Skeletal muscle satellite cell (primary cell): ENCODE results near the gene ANKRD34A.
"Not testable (repeated sequence)": the region's sequence is repeated elsewhere in the genome, so short reads cannot be mapped to it uniquely, and the experiment has no call there.

Source experiments
- H3K27me3 ChIP-seq: 2 replicates; pipeline ENCODE4 v1.7.0; 2013; ENCODE audit warnings: low read length; ENCODE audit not compliant: control insufficient read depth, insufficient read depth
- H3K36me3 ChIP-seq: 2 replicates; pipeline ENCODE4 v1.7.0; 2013; ENCODE audit warnings: mild to moderate bottlenecking, control low read depth, low read length; ENCODE audit not compliant: insufficient read depth
- H3K4me1 ChIP-seq: 2 replicates; pipeline ENCODE4 v1.7.0; 2013; ENCODE audit warnings: low read length; ENCODE audit not compliant: control insufficient read depth, insufficient read depth
- H3K4me2 ChIP-seq: 2 replicates; pipeline ENCODE4 v1.7.0; 2013; ENCODE audit warnings: mild to moderate bottlenecking, low read length
- H3K4me3 ChIP-seq: 2 replicates; pipeline ENCODE4 v1.7.0; 2013; ENCODE audit warnings: low read length
- H3K9ac ChIP-seq: 2 replicates; pipeline ENCODE4 v1.7.0; 2013; ENCODE audit warnings: mild to moderate bottlenecking, low read depth, low read length, moderate library complexity
- H3K9me3 ChIP-seq: replicated peaks from 2 replicates; pipeline ENCODE4 v1.7.0; 2013; ENCODE audit warnings: mild to moderate bottlenecking, control low read depth, low read length

Gene ANKRD34A

GRCh38 chr1:145927063-145927886 lies 37.1 kb downstream of the ANKRD34A start, which contains the start of gene RBM8A:
TSS of gene RBM8A (minus strand) at chr1:145927484. CDS start at chr1:145927426, 58 bp downstream.
- Histone ChIP-seq H3K9ac (peak within 1 kb of the TSS; percentile 98), H3K27me3 (no peaks in the 10 kb centered on the region), H3K4me1 (peaks cover 9% of the 10 kb centered on the region), H3K4me3 (peak within 1 kb of the TSS; percentile 81), H3K36me3 (peaks cover 14% of the 10 kb centered on the region), H3K9me3 (no peaks in the 10 kb centered on the region), H3K4me2 (peak within 1 kb of the TSS; percentile 92)

GRCh38 chr1:145926686-145927062 lies 37.7 kb downstream of the ANKRD34A start:
- peaks cover 14% of the 10 kb centered on the region for H3K36me3 ChIP-seq
- peak overlapping the region; percentile 81 for H3K4me3 ChIP-seq
- peak overlapping the region; percentile 98 for H3K9ac ChIP-seq
- H3K4me1 ChIP-seq, result peaks cover 9% of the 10 kb centered on the region
- H3K9me3 ChIP-seq, result no peaks in the 10 kb centered on the region
- no peaks in the 10 kb centered on the region for H3K27me3 ChIP-seq
- peak overlapping the region; percentile 92 for H3K4me2 ChIP-seq

- Histone ChIP-seq H3K4me1 (peaks cover 27% of the 10 kb centered on the region), H3K9me3 (no peaks in the 10 kb centered on the region), H3K4me3 (no peak overlapping the region), H3K36me3 (peaks cover 11% of the 10 kb centered on the region), H3K4me2 (no peak overlapping the region), H3K9ac (no peak overlapping the region), H3K27me3 (no peaks in the 10 kb centered on the region)
These were observed 42.1 kb downstream of the ANKRD34A start for GRCh38 chr1:145922266-145922665.

- H3K9ac ChIP-seq, H3K4me2 ChIP-seq, H3K27me3 ChIP-seq, H3K4me3 ChIP-seq, H3K9me3 ChIP-seq: not testable (repeated sequence)
- Histone ChIP-seq H3K4me1 (peaks cover 19% of the 10 kb centered on the region), H3K36me3 (peaks cover 13% of the 10 kb centered on the region)
These were observed 44.1 kb downstream of the ANKRD34A start for GRCh38 chr1:145920297-145920696.

- peaks cover 16% of the 10 kb centered on the region for H3K36me3 ChIP-seq
- H3K9ac ChIP-seq, result peak overlapping the region; percentile 89
- no peaks in the 10 kb centered on the region for H3K9me3 ChIP-seq
- peak overlapping the region; percentile 94 for H3K4me2 ChIP-seq
- H3K27me3 ChIP-seq, result no peaks in the 10 kb centered on the region
- H3K4me1 ChIP-seq, result peaks cover 19% of the 10 kb centered on the region
- H3K4me3 ChIP-seq, result peak overlapping the region; percentile 87
These were observed 45.1 kb downstream of the ANKRD34A start for GRCh38 chr1:145918992-145919939.

DNA sequence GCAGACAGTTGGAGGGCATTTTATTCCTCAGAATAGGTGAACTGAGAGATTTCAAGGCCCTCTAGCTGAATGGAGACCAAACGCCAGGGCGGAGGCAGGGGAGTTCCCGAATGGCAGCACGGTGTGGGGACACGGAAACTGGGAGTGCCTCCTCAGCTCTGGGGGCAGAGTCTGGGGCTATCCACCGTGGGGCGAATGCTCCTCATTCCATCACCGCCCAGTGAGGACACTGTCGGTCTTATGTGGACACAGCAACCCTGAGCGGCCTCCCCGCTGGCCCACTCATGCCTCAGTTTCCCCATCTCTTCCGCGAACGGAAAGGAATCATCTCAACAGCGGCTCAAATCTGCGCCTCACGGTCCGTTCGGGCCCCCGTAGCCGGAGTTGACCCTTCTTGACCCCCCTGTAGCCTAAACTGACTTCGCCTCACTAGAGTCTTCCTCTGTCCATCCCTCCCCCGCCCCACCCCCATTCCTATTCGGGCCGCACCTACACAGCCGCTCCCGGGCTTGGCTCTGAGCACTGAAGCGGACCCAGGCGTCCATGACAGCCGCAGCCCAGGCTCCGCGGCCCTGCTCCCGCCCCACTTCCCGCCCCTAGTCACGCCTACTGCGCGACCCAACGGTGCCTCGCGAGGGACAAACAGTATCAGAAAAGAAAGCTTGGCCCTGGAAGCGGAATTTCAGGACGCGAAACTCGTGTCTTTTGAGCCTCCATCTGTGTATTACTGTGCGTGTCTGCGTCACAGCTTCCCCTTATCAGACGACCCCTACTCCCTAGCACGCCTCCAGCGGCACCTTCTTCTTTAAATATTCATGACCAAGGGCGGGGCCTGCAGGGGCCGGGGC lies 46.0 kb downstream of the ANKRD34A start, which contains the start of gene PEX11B:
TSS of gene PEX11B (minus strand) at position 574 of the 848 bp plus-strand sequence. CDS start at position 545, 29 bp downstream.
- Histone ChIP-seq H3K4me3 (peak within 1 kb of the TSS; percentile 87), H3K9ac (peak within 1 kb of the TSS; percentile 89), H3K36me3 (peaks cover 16% of the 10 kb centered on the region), H3K4me2 (peak within 1 kb of the TSS; percentile 94), H3K4me1 (peaks cover 19% of the 10 kb centered on the region), H3K27me3 (no peaks in the 10 kb centered on the region), H3K9me3 (no peaks in the 10 kb centered on the region)

GRCh38 chr1:145917595-145917994 lies 46.8 kb downstream of the ANKRD34A start:
- H3K27me3 ChIP-seq, result no peaks in the 10 kb centered on the region
- H3K36me3 ChIP-seq, result peaks cover 16% of the 10 kb centered on the region
- H3K9me3 ChIP-seq, result no peaks in the 10 kb centered on the region
- peaks cover 19% of the 10 kb centered on the region for H3K4me1 ChIP-seq
- H3K9ac ChIP-seq, result peak overlapping the region; percentile 89
- H3K4me2 ChIP-seq, result peak overlapping the region; percentile 94
- peak overlapping the region; percentile 87 for H3K4me3 ChIP-seq

GRCh38 chr1:145916745-145917144 lies 47.6 kb downstream of the ANKRD34A start:
- no peak overlapping the region for H3K4me3 ChIP-seq
- H3K4me1 ChIP-seq, result peaks cover 19% of the 10 kb centered on the region
- no peaks in the 10 kb centered on the region for H3K27me3 ChIP-seq
- no peak overlapping the region for H3K9ac ChIP-seq
- peak overlapping the region; percentile 31 for H3K4me2 ChIP-seq
- H3K36me3 ChIP-seq, result peaks cover 25% of the 10 kb centered on the region
- H3K9me3 ChIP-seq, result no peaks in the 10 kb centered on the region

GRCh38 chr1:145912128-145912641 lies 52.2 kb downstream of the ANKRD34A start:
- Histone ChIP-seq H3K27me3 (no peaks in the 10 kb centered on the region), H3K9me3 (no peaks in the 10 kb centered on the region), H3K4me1 (peaks cover 24% of the 10 kb centered on the region), H3K4me2 (no peak overlapping the region), H3K9ac (no peak overlapping the region), H3K36me3 (peaks cover 39% of the 10 kb centered on the region), H3K4me3 (no peak overlapping the region)
